ENCODE data around the gene KLHL28. TPM values are rescaled to one million over a fixed set of nuclear protein-coding genes. Genes with fewer than 3 reads are reported as not detected.

The KLHL28 gene
- total RNA-seq, 4 donors from 2014 or later, result 10.6 to 12.1 (median 11.0) TPM

GRCh38 chr14:44951051-44951450 lies 10.7 kb downstream of the KLHL28 start:
- 90 to 95% methylated on average over 2 of the region's 2 CpGs for WGBS, 2 donors
- no peak overlapping the region for H3K4me3 ChIP-seq (ENCODE audit: low read depth, poor library complexity, severe bottlenecking)
- DNase-seq (ENCODE audit: low spot score in 2 of 2), result no peak
- TF ChIP-seq POLR2A (IDR thresholded peaks at IDR 0.05) (no peak), CTCF (IDR thresholded peaks at IDR 0.05) (no peak)
- intact Hi-C loops (cut with DNase I; ENCODE audit: low total_unique reads), result no loop called here

- 42 to 62% methylated on average over 4 of the region's 4 CpGs for WGBS, 2 donors
- no peak for TF ChIP-seq POLR2A (IDR thresholded peaks at IDR 0.05)
- no peak for TF ChIP-seq CTCF (IDR thresholded peaks at IDR 0.05)
- H3K4me3 ChIP-seq (ENCODE audit: low read depth, poor library complexity, severe bottlenecking), result no peak overlapping the region
- DNase-seq (ENCODE audit: low spot score in 2 of 2), result no peak
- intact Hi-C loops (cut with DNase I; ENCODE audit: low total_unique reads), result no loop called here
Measured at GRCh38 chr14:44945264-44945663, 16.5 kb downstream of the KLHL28 start.

GRCh38 chr14:44944107-44944506 lies 17.6 kb downstream of the KLHL28 start:
- intact Hi-C loops (cut with DNase I; ENCODE audit: low total_unique reads), result no loop called here
- no peak for TF ChIP-seq CTCF (IDR thresholded peaks at IDR 0.05)
- no peak for TF ChIP-seq POLR2A (IDR thresholded peaks at IDR 0.05)
- no peak overlapping the region for H3K4me3 ChIP-seq (ENCODE audit: low read depth, poor library complexity, severe bottlenecking)
- DNase-seq (ENCODE audit: low spot score in 2 of 2), result no peak

- TF ChIP-seq POLR2A (IDR thresholded peaks at IDR 0.05) (no peak), CTCF (IDR thresholded peaks at IDR 0.05) (no peak)
- no peak overlapping the region for H3K4me3 ChIP-seq (ENCODE audit: low read depth, poor library complexity, severe bottlenecking)
- no peak for DNase-seq (ENCODE audit: low spot score in 2 of 2)
- intact Hi-C loops (cut with DNase I; ENCODE audit: low total_unique reads), result no loop called here
- 91 to 98% methylated on average over 1 of the region's 1 CpG for WGBS, 2 donors
Measured at GRCh38 chr14:44942436-44942835, 19.3 kb downstream of the KLHL28 start.

GRCh38 chr14:44941591-44941990 lies 20.2 kb downstream of the KLHL28 start:
- intact Hi-C loops (cut with DNase I; ENCODE audit: low total_unique reads), result no loop called here
- TF ChIP-seq CTCF (IDR thresholded peaks at IDR 0.05), result no peak
- no peak for TF ChIP-seq POLR2A (IDR thresholded peaks at IDR 0.05)

GRCh38 chr14:44940944-44941343 lies 20.8 kb downstream of the KLHL28 start:
- TF ChIP-seq CTCF (IDR thresholded peaks at IDR 0.05) (no peak), POLR2A (IDR thresholded peaks at IDR 0.05) (no peak)
- no peak overlapping the region for H3K4me3 ChIP-seq (ENCODE audit: low read depth, poor library complexity, severe bottlenecking)
- intact Hi-C loops (cut with DNase I; ENCODE audit: low total_unique reads), result no loop called here
- 84 to 93% methylated on average over 6 of the region's 6 CpGs for WGBS, 2 donors
- DNase-seq (ENCODE audit: low spot score in 2 of 2), result no peak

More at GRCh38 chr14:44941591-44941990, 20.2 kb downstream of the KLHL28 start:
- no peak for DNase-seq (ENCODE audit: low spot score in 2 of 2)
- WGBS, 2 donors, result 72 to 85% methylated on average over 2 of the region's 2 CpGs
- H3K4me3 ChIP-seq (ENCODE audit: low read depth, poor library complexity, severe bottlenecking), result no peak overlapping the region

All from lower leg skin (tissue), 4 donors.